ENCODE data around the gene MED12.

MED12 gene

DNA sequence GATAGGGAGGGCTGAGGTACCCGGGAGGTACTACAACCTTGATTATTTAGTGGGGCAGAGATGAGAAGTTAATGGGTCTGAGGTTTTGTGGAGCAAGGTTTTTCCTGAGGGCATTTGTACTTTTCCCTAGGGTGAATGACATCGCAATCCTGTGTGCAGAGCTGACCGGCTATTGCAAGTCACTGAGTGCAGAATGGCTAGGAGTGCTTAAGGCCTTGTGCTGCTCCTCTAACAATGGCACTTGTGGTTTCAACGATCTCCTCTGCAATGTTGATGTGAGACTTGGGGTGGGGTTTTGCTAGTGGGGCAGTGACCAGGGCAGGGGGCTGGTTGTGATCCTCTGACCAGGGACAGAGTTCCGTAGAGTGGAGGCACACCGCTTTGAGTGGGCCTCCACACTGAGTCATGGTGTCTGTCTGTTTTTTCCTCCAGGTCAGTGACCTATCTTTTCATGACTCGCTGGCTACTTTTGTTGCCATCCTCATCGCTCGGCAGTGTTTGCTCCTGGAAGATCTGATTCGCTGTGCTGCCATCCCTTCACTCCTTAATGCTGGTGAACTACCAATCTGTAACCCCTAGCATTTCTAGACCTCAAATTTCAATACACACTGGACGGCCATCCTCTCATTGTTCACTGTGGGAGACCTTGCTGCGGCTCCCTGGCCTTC, 9.9 kb downstream of the MED12 start:
- peak; percentile 72 for FAIRE-seq
- no peak for DNase-seq (ENCODE audit: insufficient read length, low spot score)
- no peak for TF ChIP-seq POLR2AphosphoS5 (IDR thresholded peaks at IDR 0.05; ENCODE audit: low read depth, low read length)

DNA sequence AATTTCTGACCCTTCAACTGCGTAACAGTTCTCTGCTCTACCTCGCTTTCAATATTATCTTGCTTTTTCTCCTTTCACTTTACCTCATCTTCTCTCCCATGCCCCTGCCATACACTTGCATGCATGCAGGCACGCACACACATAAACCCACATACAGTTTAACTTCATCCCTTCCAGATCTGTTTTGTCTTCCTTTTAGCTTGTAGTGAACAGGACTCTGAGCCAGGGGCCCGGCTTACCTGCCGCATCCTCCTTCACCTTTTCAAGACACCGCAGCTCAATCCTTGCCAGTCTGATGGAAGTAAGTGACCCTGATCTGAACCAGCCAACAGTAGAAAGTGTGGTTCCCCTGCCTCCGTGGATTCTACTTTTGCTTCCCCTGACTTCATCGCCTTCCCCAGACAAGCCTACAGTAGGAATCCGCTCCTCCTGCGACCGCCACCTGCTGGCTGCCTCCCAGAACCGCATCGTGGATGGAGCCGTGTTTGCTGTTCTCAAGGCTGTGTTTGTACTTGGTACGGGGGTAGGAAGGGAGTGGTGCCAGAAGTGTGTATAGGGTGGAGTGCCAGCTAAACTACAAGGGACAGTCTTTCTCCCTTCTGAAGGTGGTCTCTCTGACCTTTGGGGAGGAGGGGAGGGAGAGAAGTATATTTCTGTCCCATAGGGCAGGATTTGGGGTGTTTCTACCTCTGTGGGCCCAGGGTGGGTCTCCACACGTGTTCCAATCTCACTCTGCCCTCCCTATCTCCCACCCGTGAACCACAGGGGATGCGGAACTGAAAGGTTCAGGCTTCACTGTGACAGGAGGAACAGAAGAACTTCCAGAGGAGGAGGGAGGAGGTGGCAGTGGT, 10.7 kb downstream of the MED12 start:
- TF ChIP-seq POLR2AphosphoS5 (IDR thresholded peaks at IDR 0.05; ENCODE audit: low read depth, low read length) (no peak), POU2F2 (IDR thresholded peaks at IDR 0.05; ENCODE audit: low read depth, low read length) (no peak), PAX5 (IDR thresholded peaks at IDR 0.05; ENCODE audit: insufficient read depth, low read length, severe bottlenecking) (no peak), POLR2A (IDR thresholded peaks at IDR 0.05; ENCODE audit: low read depth, low read length) (no peak), SPI1 (IDR thresholded peaks at IDR 0.05; ENCODE audit: low read depth, low read length) (no peak), TAF1 (IDR thresholded peaks at IDR 0.05; ENCODE audit: low read depth, low read length) (no peak)
- no peak for DNase-seq (ENCODE audit: insufficient read length, low spot score)
- peak; percentile 84 for FAIRE-seq

DNA sequence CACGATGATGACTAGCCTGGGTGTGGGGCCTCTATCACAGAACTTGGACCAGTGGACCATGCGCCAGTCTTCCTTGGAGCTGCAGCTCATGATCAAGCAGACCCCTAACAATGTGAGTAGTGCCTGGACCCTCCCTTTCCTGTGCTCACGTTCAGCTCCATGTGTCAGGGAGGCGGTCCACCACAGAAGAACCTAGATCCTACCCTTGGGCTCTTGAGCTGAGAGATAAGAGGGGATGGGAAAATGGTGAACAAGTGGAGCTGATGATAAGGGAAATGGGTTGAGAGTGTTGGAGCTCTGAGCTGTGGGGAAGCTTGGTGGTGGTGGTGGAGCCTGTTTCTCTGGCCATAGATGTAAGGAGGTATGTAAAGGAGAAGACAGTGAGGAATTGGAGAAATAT, 13.1 kb downstream of the MED12 start:
- FAIRE-seq, result no peak

DNA sequence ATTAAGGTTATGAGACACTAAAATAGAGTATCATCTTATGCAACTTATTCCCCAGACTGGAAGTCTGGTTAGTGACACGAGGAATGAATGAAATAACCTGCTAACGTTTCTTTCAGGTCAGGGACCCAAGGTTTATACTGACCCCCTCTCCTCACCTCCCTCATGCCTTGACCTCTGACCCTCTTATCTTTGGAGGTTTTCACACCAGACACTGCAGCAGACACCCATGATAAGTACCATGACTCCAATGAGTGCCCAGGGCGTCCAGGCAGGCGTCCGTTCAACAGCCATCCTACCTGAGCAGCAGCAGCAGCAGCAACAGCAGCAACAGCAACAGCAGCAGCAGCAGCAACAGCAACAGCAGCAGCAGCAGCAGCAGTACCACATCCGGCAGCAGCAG, 22.0 kb downstream of the MED12 start:
- TF ChIP-seq SPI1 (IDR thresholded peaks at IDR 0.05; ENCODE audit: low read depth, low read length) (no peak), POU2F2 (IDR thresholded peaks at IDR 0.05; ENCODE audit: low read depth, low read length) (no peak), POLR2A (IDR thresholded peaks at IDR 0.05; ENCODE audit: low read depth, low read length) (no peak), POLR2AphosphoS5 (IDR thresholded peaks at IDR 0.05; ENCODE audit: low read depth, low read length) (no peak), TAF1 (IDR thresholded peaks at IDR 0.05; ENCODE audit: low read depth, low read length) (no peak), PAX5 (IDR thresholded peaks at IDR 0.05; ENCODE audit: insufficient read depth, low read length, severe bottlenecking) (no peak)
- DNase-seq (ENCODE audit: insufficient read length, low spot score) (no peak), FAIRE-seq (no peak)

More for the DNA sequence above, 13.1 kb downstream of the MED12 start:
- TF ChIP-seq PAX5 (IDR thresholded peaks at IDR 0.05; ENCODE audit: insufficient read depth, low read length, severe bottlenecking) (no peak), POLR2AphosphoS5 (IDR thresholded peaks at IDR 0.05; ENCODE audit: low read depth, low read length) (no peak), SPI1 (IDR thresholded peaks at IDR 0.05; ENCODE audit: low read depth, low read length) (no peak), POU2F2 (IDR thresholded peaks at IDR 0.05; ENCODE audit: low read depth, low read length) (no peak), TAF1 (IDR thresholded peaks at IDR 0.05; ENCODE audit: low read depth, low read length) (no peak), POLR2A (IDR thresholded peaks at IDR 0.05; ENCODE audit: low read depth, low read length) (no peak)
- DNase-seq (ENCODE audit: insufficient read length, low spot score), result no peak

DNA sequence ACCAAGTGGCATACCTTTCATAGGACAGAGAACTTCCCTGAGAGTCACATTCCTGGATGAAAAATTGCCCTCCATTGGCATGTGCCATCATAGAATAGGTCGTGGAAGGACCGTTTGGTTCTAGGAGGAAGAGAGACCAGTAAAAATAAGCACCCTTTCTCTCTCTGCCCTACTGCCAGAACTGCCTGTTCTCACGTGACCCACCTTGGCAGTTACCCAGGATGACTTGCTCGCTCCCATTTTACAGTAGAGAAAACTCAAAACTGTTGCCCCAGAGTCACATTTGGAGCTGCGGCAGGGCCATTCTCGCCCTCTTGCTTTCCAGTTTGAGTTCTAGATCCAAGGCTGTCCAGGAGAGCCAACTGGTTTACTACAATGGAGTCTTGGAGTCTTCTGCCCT, 25.1 kb downstream of the MED12 start:
- DNase-seq (ENCODE audit: insufficient read length, low spot score) (no peak), FAIRE-seq (no peak)
- TF ChIP-seq POU2F2 (IDR thresholded peaks at IDR 0.05; ENCODE audit: low read depth, low read length), result no peak
- no peak for TF ChIP-seq POLR2A (IDR thresholded peaks at IDR 0.05; ENCODE audit: low read depth, low read length)
- TF ChIP-seq TAF1 (IDR thresholded peaks at IDR 0.05; ENCODE audit: low read depth, low read length), result no peak
- TF ChIP-seq POLR2AphosphoS5 (IDR thresholded peaks at IDR 0.05; ENCODE audit: low read depth, low read length), result no peak
- TF ChIP-seq SPI1 (IDR thresholded peaks at IDR 0.05; ENCODE audit: low read depth, low read length), result no peak
- TF ChIP-seq PAX5 (IDR thresholded peaks at IDR 0.05; ENCODE audit: insufficient read depth, low read length, severe bottlenecking), result no peak

DNA sequence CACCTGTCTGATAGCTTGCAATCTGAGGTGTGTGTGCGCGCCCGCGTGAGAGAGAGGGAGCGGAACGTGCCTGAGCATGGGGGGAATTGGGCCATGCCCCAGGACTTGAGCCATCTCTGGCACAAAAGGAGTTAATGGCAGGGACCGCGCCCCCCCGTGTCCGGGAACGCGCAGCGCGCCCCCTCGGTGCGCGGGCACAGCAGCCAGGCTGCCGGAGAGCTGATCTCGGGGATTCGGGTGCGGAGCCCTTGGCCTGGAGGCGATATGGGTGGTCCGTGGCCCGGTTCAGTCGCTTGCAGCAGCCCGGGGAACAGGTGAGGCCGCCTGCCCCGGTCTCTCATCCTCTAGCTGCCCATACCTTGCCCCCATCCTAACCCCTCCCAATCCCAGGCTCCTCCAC, 26.3 kb downstream of the MED12 start, which contains the start of gene NLGN3:
Gene NLGN3, plus strand, starts transcription at position 191 of the 400 bp plus-strand sequence. CDS start 2,909 bp downstream, outside the sequence.
- no peak for TF ChIP-seq TAF1 (IDR thresholded peaks at IDR 0.05; ENCODE audit: low read depth, low read length)
- no peak for TF ChIP-seq PAX5 (IDR thresholded peaks at IDR 0.05; ENCODE audit: insufficient read depth, low read length, severe bottlenecking)
- no peak for TF ChIP-seq SPI1 (IDR thresholded peaks at IDR 0.05; ENCODE audit: low read depth, low read length)
- no peak for TF ChIP-seq POLR2AphosphoS5 (IDR thresholded peaks at IDR 0.05; ENCODE audit: low read depth, low read length)
- TF ChIP-seq POU2F2 (IDR thresholded peaks at IDR 0.05; ENCODE audit: low read depth, low read length), result no peak
- no peak for TF ChIP-seq POLR2A (IDR thresholded peaks at IDR 0.05; ENCODE audit: low read depth, low read length)
- DNase-seq (ENCODE audit: insufficient read length, low spot score) (no peak), FAIRE-seq (no peak)

DNA sequence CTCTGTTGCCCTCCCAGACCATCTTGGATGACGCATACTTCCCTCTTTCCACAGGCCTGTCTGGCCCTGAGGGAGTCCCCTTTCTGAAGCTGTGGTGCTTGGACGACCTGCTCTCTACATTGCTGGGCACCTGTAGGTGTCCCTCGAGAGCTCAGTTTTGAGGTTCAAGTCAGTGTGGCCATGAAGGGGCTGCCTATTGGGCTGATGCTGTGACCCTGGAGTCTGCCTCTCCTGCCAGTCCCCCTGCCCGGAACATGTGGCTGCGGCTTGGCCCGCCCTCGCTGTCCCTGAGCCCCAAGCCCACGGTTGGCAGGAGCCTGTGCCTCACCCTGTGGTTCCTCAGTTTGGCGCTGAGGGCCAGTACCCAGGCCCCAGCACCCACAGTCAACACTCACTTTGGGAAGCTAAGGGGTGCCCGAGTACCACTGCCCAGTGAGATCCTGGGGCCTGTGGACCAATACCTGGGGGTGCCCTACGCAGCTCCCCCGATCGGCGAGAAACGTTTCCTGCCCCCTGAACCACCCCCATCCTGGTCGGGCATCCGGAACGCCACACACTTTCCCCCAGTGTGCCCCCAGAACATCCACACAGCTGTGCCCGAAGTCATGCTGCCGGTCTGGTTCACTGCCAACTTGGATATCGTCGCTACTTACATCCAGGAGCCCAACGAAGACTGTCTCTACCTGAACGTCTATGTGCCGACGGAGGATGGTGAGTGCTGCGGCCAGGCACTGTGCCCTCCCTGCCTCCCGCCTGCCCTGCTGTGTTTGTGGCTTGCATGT, 29.3 kb downstream of the MED12 start:
- DNase-seq (ENCODE audit: insufficient read length, low spot score) (no peak), FAIRE-seq (peak; percentile 38)
- TF ChIP-seq POLR2AphosphoS5 (IDR thresholded peaks at IDR 0.05; ENCODE audit: low read depth, low read length), result no peak
- no peak for TF ChIP-seq PAX5 (IDR thresholded peaks at IDR 0.05; ENCODE audit: insufficient read depth, low read length, severe bottlenecking)

DNA sequence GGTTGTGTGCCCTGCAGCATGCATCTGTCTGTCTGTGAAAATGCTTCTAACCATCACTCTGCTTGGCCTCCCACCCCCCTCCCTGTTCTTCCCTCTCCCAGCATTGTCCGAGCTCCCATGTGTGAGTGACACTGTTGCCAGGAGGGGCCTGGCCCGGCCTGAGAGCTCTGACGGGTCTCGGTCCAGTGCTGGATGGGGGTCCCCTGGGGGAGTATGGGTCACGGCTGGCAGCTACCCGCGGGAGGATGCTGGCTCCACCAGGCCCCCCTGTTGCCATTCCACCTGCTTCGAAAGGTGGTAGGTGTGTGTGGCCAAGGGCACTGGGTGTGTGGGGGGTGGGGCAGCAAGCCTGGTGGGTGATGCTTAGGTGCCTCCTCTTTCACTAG, 29.9 kb downstream of the MED12 start:
- DNase-seq (ENCODE audit: insufficient read length, low spot score), result no peak
- TF ChIP-seq POLR2A (IDR thresholded peaks at IDR 0.05; ENCODE audit: low read depth, low read length) (no peak), TAF1 (IDR thresholded peaks at IDR 0.05; ENCODE audit: low read depth, low read length) (no peak), SPI1 (IDR thresholded peaks at IDR 0.05; ENCODE audit: low read depth, low read length) (no peak), POLR2AphosphoS5 (IDR thresholded peaks at IDR 0.05; ENCODE audit: low read depth, low read length) (no peak), POU2F2 (IDR thresholded peaks at IDR 0.05; ENCODE audit: low read depth, low read length) (no peak), PAX5 (IDR thresholded peaks at IDR 0.05; ENCODE audit: insufficient read depth, low read length, severe bottlenecking) (no peak)
- no peak for FAIRE-seq

DNA sequence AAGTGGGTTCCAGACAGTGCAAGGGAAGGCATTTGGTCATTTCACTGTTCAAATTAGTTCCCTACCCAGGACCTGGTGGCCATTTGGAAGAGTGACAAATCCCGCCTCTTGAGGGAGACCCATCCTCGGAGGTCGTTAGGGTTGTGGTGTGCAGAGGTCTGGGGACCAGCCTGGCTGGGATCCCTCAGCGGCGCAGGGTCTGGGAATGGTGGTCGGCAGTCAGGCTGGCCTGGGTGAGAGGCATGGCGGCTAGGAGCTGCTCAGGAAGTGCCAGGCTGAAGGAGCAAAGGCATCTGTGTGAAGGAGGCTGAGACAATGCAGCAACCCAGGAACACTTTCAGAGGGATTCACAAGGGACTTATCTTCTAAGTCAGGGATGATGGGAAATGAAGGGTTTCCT, 33.0 kb downstream of the MED12 start:
- TF ChIP-seq POU2F2 (IDR thresholded peaks at IDR 0.05; ENCODE audit: low read depth, low read length) (no peak), SPI1 (IDR thresholded peaks at IDR 0.05; ENCODE audit: low read depth, low read length) (no peak), POLR2AphosphoS5 (IDR thresholded peaks at IDR 0.05; ENCODE audit: low read depth, low read length) (no peak), TAF1 (IDR thresholded peaks at IDR 0.05; ENCODE audit: low read depth, low read length) (no peak), POLR2A (IDR thresholded peaks at IDR 0.05; ENCODE audit: low read depth, low read length) (no peak), PAX5 (IDR thresholded peaks at IDR 0.05; ENCODE audit: insufficient read depth, low read length, severe bottlenecking) (no peak)
- FAIRE-seq, result no peak
- DNase-seq (ENCODE audit: insufficient read length, low spot score), result no peak

Data from GM12891 (cell line).